HCT116 (cell line): ENCODE results near the gene MTRR. TPM values are rescaled to one million over a fixed set of nuclear protein-coding genes. Genes with fewer than 3 reads are reported as not detected.

Experiments used
- ATAC-seq: fragments of 200-7000 bp; cut with Tn5 transposase; 2 replicates; pipeline ENCODE4 v1.9.1; 2020; ENCODE audit warnings: mild to moderate bottlenecking, moderate library complexity
- BruUV-seq: library from RNA; stranded (reverse); fragments of 400-500 nt; replicated peaks from 2 replicates; lab custom pipeline; 2021; lab: Mats Ljungman, UMichigan
- CTCF ChIA-PET: fragments of 300-600 bp; sonication (Branson Sonifier 250); formaldehyde crosslinking; loops from one replicate; lab custom pipeline; 2021; ENCODE audit warnings: antibody characterized with exemption; lab: Charles Lee
- POLR2A ChIA-PET: fragments of 300-600, 350-600 bp; sonication (Branson Sonifier 250); formaldehyde crosslinking; loops from one replicate; lab custom pipeline; 2021; ENCODE audit warnings: antibody characterized with exemption; lab: Charles Lee
- RAD21 ChIA-PET, 2 experiments: fragments of 300-600 bp; sonication (Branson Sonifier 250); formaldehyde crosslinking; loops; one replicate each; lab custom pipeline; 2023; ENCODE audit warnings: low total read pairs in 2 of 2; ENCODE audit not compliant: uncharacterized antibody in 2 of 2, unreplicated experiment in 2 of 2, low non-redundant PET in 1 of 2; lab: Charles Lee
- DNase-seq: peaks from one replicate; pipeline ENCODE4 v3.0.0-alpha.2; 2010; ENCODE audit warnings: low read depth, low spot score
- H2AFZ ChIP-seq: fragments of 200-600 bp; shearing (Covaris generic), sonication (generic); 2 replicates; pipeline ENCODE4 v1.6.1; 2017; ENCODE audit warnings: low read depth, mixed run types, mixed read lengths, antibody characterized with exemption, low read length; ENCODE audit not compliant: poor library complexity, severe bottlenecking
- H3K27ac ChIP-seq: 2 replicates; pipeline ENCODE4 v1.5.1; 2012; ENCODE audit warnings: low read depth, low read length
- H3K27me3 ChIP-seq: fragments of 200-600 bp; sonication (generic); 2 replicates; pipeline ENCODE4 v1.6.1; 2016; ENCODE audit warnings: mixed run types, low read length, mixed read lengths; ENCODE audit not compliant: insufficient read depth
- H3K36me3 ChIP-seq, 2 experiments: fragments of 200-500 bp in 1 of 2; fragments of 200-600 bp in 1 of 2; sonication (Bioruptor generic) in 1 of 2; sonication (generic) in 1 of 2; 2 replicates each; pipeline versions ENCODE4 v1.5.1 to v1.6.1; 2014 to 2016; ENCODE audit warnings: low read length in 2 of 2, inconsistent platforms in 1 of 2, mixed read lengths in 1 of 2, mixed run types in 1 of 2; ENCODE audit not compliant: insufficient read depth in 2 of 2, control insufficient read depth in 1 of 2
- H3K4me1 ChIP-seq, 2 experiments: fragments of 200-600 bp in 1 of 2; sonication (generic) in 1 of 2; 2 replicates each; pipeline versions ENCODE4 v1.5.1 to v1.6.1; 2012 to 2017; ENCODE audit warnings: low read length in 2 of 2, inconsistent platforms in 1 of 2, mild to moderate bottlenecking in 1 of 2, mixed read lengths in 1 of 2, mixed run types in 1 of 2, moderate library complexity in 1 of 2; ENCODE audit not compliant: insufficient read depth in 2 of 2, control insufficient read depth in 1 of 2
- H3K4me2 ChIP-seq: fragments of 200-600 bp; sonication (generic); 2 replicates; pipeline ENCODE4 v1.6.1; 2017; ENCODE audit warnings: mixed run types, low read length, mixed read lengths
- H3K4me3 ChIP-seq, 2 experiments: fragments of 200-600 bp in 1 of 2; sonication (generic) in 1 of 2; replicated peaks in 1 of 2; 2 replicates each; pipeline ENCODE4 v1.5.1; 2011 to 2016; ENCODE audit warnings: low read length in 2 of 2, control low read depth in 1 of 2, low read depth in 1 of 2, mild to moderate bottlenecking in 1 of 2, mixed read lengths in 1 of 2, mixed run types in 1 of 2
- H3K79me2 ChIP-seq: fragments of 200-600 bp; sonication (generic); 2 replicates; pipeline ENCODE4 v1.6.1; 2017; ENCODE audit warnings: mild to moderate bottlenecking, mixed run types, low read length, moderate library complexity, mixed read lengths; ENCODE audit not compliant: insufficient read depth
- H3K9ac ChIP-seq: fragments of 200-600 bp; sonication (generic); 2 replicates; pipeline ENCODE4 v1.6.1; 2016; ENCODE audit warnings: low read length, mixed read lengths
- H3K9me2 ChIP-seq: fragments of 200-600 bp; sonication (generic), shearing (Covaris generic); 2 replicates; pipeline ENCODE4 v1.6.1; 2017; ENCODE audit warnings: mixed run types, mild to moderate bottlenecking, moderate library complexity; ENCODE audit not compliant: insufficient read depth
- H3K9me3 ChIP-seq, 2 experiments: fragments of 200-500 bp in 1 of 2; fragments of 200-600 bp in 1 of 2; sonication (Bioruptor generic) in 1 of 2; sonication (generic) in 1 of 2; 2 replicates each; pipeline ENCODE4 v1.6.1; 2014 to 2017; ENCODE audit warnings: low read length in 2 of 2, mixed read lengths in 2 of 2, inconsistent platforms in 1 of 2, low read depth in 1 of 2, mild to moderate bottlenecking in 1 of 2, mixed run types in 1 of 2, moderate library complexity in 1 of 2; ENCODE audit not compliant: control insufficient read depth in 1 of 2, insufficient read depth in 1 of 2
- H4K20me1 ChIP-seq: fragments of 200-600 bp; sonication (generic), shearing (Covaris generic); 2 replicates; pipeline ENCODE4 v1.6.1; 2017; ENCODE audit warnings: mixed run types, mild to moderate bottlenecking, moderate library complexity; ENCODE audit not compliant: insufficient read depth
- CBX3 ChIP-seq: IDR thresholded peaks from 2 replicates; pipeline ENCODE4 v1.6.1; 2012; ENCODE audit warnings: low read depth
- CEBPB ChIP-seq: IDR thresholded peaks from 2 replicates; pipeline ENCODE4 v1.6.1; 2012; ENCODE audit warnings: low read depth
- CTCF ChIP-seq, 3 experiments: fragments of 200-600 bp in 1 of 3; sonication (generic) in 1 of 3; IDR thresholded peaks in 2 of 3; conservative IDR thresholded peaks in 1 of 3; 2 replicates each; pipeline ENCODE4 v1.5.1; 2012 to 2017; ENCODE audit warnings: low read depth in 2 of 3, low read length in 2 of 3, antibody characterized with exemption in 1 of 3, borderline replicate concordance in 1 of 3, control low read depth in 1 of 3, mild to moderate bottlenecking in 1 of 3, mixed read lengths in 1 of 3, mixed run types in 1 of 3, moderate library complexity in 1 of 3; ENCODE audit not compliant: insufficient read depth in 1 of 3
- EGR1 ChIP-seq: IDR thresholded peaks from 2 replicates; pipeline ENCODE4 v1.6.1; 2012; ENCODE audit warnings: low read depth
- ELF1 ChIP-seq: IDR thresholded peaks from 2 replicates; pipeline ENCODE4 v1.6.1; 2012; ENCODE audit warnings: low read depth, borderline replicate concordance
- EZH2 ChIP-seq: fragments of 200-600 bp; sonication (generic); IDR thresholded peaks from 2 replicates; pipeline ENCODE4 v1.6.1; 2017; ENCODE audit warnings: antibody characterized with exemption, mixed run types
- FOSL1 ChIP-seq: IDR thresholded peaks from 2 replicates; pipeline ENCODE4 v1.6.1; 2012; ENCODE audit warnings: low read depth
- JUND ChIP-seq: IDR thresholded peaks from 2 replicates; pipeline ENCODE4 v1.6.1; 2012
- POLR2AphosphoS5 ChIP-seq: IDR thresholded peaks from 2 replicates; pipeline ENCODE4 v1.6.1; 2011; ENCODE audit warnings: mild to moderate bottlenecking, low read depth, low read length, moderate library complexity
- RAD21 ChIP-seq: IDR thresholded peaks from 2 replicates; pipeline ENCODE4 v1.6.1; 2012; ENCODE audit warnings: low read depth, mild to moderate bottlenecking
- SIN3A ChIP-seq: IDR thresholded peaks from 2 replicates; pipeline ENCODE4 v1.6.1; 2012; ENCODE audit warnings: low read depth
- SP1 ChIP-seq: IDR thresholded peaks from 2 replicates; pipeline ENCODE4 v1.6.1; 2012; ENCODE audit warnings: low read depth
- SRF ChIP-seq: IDR thresholded peaks from 2 replicates; pipeline ENCODE4 v1.6.1; 2012; ENCODE audit warnings: low read depth
- TCF7L2 ChIP-seq: IDR thresholded peaks from 2 replicates; pipeline ENCODE4 v1.7.0; 2011; ENCODE audit warnings: borderline replicate concordance, inconsistent platforms; ENCODE audit not compliant: insufficient read depth, insufficient read length; ENCODE audit errors: extremely low read depth
- ZFX ChIP-seq: fragments of 450-650 bp; IDR thresholded peaks from 2 replicates; pipeline ENCODE4 v1.6.1; 2017
- ZNF274 ChIP-seq: fragments of 200-500 bp; sonication (Bioruptor generic); IDR thresholded peaks from 2 replicates; pipeline ENCODE4 v1.6.1; 2014; ENCODE audit warnings: mild to moderate bottlenecking, low read depth, low read length, inconsistent platforms
- intact Hi-C: fragments of 100-400 bp; cut with micrococcal nuclease; formaldehyde crosslinking; loops from 2 replicates; pipeline ENCODE4 v1.10.0; 2022
- total RNA-seq: library from RNA; stranded (reverse); gene quantifications from one replicate; pipeline ENCODE4 v1.2.1, GENCODE V29; 2021; ENCODE audit not compliant: unreplicated experiment
- TF ChIP-seq, protein P1 (sequence below): IDR thresholded peaks from 2 replicates; pipeline ENCODE4 v1.6.1; 2012
- TF ChIP-seq, protein P2 (sequence below): IDR thresholded peaks from 2 replicates; pipeline ENCODE4 v1.6.1; 2011; ENCODE audit warnings: mild to moderate bottlenecking, low read length, moderate library complexity; ENCODE audit not compliant: insufficient replicate concordance; ENCODE audit errors: extremely low read depth
- TF ChIP-seq, protein P3 (sequence below): IDR thresholded peaks from 2 replicates; pipeline ENCODE4 v1.6.1; 2012; ENCODE audit warnings: low read depth

The MTRR gene
- total RNA-seq, 1 experiment from 2014 or later = 32.5 TPM

- TF ChIP-seq, protein P1, sequence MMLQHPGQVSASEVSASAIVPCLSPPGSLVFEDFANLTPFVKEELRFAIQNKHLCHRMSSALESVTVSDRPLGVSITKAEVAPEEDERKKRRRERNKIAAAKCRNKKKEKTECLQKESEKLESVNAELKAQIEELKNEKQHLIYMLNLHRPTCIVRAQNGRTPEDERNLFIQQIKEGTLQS = no peak
- TF ChIP-seq SIN3A = no peak
- no peak for TF ChIP-seq RAD21
- TF ChIP-seq ELF1 = no peak
Measured at GRCh38 chr5:7824995-7825394, 44.0 kb upstream of the MTRR start (continued).

- Histone ChIP-seq H4K20me1 (no peaks in the 10 kb centered on the region), H3K4me1 (no peaks in the 10 kb centered on the region), H2AFZ (no peak overlapping the region), H3K79me2 (no peaks in the 10 kb centered on the region), H3K27ac (no peak overlapping the region), H3K9me2 (no peaks in the 10 kb centered on the region)
- ChIA-PET RAD21 (no interaction called here), POLR2A (no interaction called here)
- DNase-seq = no peak
- BruUV-seq = no TSS peak
- TF ChIP-seq CBX3 = no peak
- TF ChIP-seq, protein P2, sequence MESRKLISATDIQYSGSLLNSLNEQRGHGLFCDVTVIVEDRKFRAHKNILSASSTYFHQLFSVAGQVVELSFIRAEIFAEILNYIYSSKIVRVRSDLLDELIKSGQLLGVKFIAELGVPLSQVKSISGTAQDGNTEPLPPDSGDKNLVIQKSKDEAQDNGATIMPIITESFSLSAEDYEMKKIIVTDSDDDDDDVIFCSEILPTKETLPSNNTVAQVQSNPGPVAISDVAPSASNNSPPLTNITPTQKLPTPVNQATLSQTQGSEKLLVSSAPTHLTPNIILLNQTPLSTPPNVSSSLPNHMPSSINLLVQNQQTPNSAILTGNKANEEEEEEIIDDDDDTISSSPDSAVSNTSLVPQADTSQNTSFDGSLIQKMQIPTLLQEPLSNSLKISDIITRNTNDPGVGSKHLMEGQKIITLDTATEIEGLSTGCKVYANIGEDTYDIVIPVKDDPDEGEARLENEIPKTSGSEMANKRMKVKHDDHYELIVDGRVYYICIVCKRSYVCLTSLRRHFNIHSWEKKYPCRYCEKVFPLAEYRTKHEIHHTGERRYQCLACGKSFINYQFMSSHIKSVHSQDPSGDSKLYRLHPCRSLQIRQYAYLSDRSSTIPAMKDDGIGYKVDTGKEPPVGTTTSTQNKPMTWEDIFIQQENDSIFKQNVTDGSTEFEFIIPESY = no peak
- TF ChIP-seq TCF7L2 = no peak
- no peak for TF ChIP-seq CTCF (IDR thresholded peaks at IDR 0.05 in 2 of 3, conservative IDR thresholded peaks at IDR 0.05 in 1 of 3; ENCODE audit: borderline replicate concordance in 1 of 3, insufficient read depth in 1 of 3, low read depth in 2 of 3, low read length in 2 of 3)
- TF ChIP-seq, protein P1 = no peak
- TF ChIP-seq ZFX = no peak
- TF ChIP-seq, protein P3, sequence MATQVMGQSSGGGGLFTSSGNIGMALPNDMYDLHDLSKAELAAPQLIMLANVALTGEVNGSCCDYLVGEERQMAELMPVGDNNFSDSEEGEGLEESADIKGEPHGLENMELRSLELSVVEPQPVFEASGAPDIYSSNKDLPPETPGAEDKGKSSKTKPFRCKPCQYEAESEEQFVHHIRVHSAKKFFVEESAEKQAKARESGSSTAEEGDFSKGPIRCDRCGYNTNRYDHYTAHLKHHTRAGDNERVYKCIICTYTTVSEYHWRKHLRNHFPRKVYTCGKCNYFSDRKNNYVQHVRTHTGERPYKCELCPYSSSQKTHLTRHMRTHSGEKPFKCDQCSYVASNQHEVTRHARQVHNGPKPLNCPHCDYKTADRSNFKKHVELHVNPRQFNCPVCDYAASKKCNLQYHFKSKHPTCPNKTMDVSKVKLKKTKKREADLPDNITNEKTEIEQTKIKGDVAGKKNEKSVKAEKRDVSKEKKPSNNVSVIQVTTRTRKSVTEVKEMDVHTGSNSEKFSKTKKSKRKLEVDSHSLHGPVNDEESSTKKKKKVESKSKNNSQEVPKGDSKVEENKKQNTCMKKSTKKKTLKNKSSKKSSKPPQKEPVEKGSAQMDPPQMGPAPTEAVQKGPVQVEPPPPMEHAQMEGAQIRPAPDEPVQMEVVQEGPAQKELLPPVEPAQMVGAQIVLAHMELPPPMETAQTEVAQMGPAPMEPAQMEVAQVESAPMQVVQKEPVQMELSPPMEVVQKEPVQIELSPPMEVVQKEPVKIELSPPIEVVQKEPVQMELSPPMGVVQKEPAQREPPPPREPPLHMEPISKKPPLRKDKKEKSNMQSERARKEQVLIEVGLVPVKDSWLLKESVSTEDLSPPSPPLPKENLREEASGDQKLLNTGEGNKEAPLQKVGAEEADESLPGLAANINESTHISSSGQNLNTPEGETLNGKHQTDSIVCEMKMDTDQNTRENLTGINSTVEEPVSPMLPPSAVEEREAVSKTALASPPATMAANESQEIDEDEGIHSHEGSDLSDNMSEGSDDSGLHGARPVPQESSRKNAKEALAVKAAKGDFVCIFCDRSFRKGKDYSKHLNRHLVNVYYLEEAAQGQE = no peak
- TF ChIP-seq CEBPB = no peak
- no peak for TF ChIP-seq ZNF274
- no peak for TF ChIP-seq SRF
- TF ChIP-seq EZH2 = no peak
- no peak for TF ChIP-seq EGR1
- TF ChIP-seq ELF1 = no peak
- TF ChIP-seq JUND = no peak
- no peak for TF ChIP-seq POLR2AphosphoS5
- no peak for TF ChIP-seq SP1
- TF ChIP-seq FOSL1 = no peak
- TF ChIP-seq, all 23 proteins: peak for 0
- Histone ChIP-seq H3K4me3 (no peak overlapping the region), H3K27me3 (peaks cover 34% of the 10 kb centered on the region; the same call in 1 of the 2 replicates), H3K4me2 (no peak overlapping the region), H3K9ac (no peak overlapping the region), H3K9me3 (no peaks in the 10 kb centered on the region), H3K36me3 (no peaks in the 10 kb centered on the region)
- intact Hi-C loops = no loop called here
- CTCF ChIA-PET = interaction anchor here (0.9 kb wide), 1 partner anchor 9 kb away, joined by 4 read pairs; no protein-coding TSS in a partner anchor
- ATAC-seq = no peak
Measured at GRCh38 chr5:7825630-7826029, 43.3 kb upstream of the MTRR start.
